HG02763 (cell line): Measurements from ENCODE around the gene SH3BP5L.
"Not testable (repeated sequence)": the region's sequence is repeated elsewhere in the genome, so short reads cannot be mapped to it uniquely, and the experiment has no call there.

Experiments used
- ATAC-seq: cut with Tn5 transposase; IDR thresholded peaks from one replicate; pipeline ENCODE4 v1.9.1; 2021; ENCODE audit warnings: mild to moderate bottlenecking, moderate library complexity; ENCODE audit not compliant: unreplicated experiment

Gene SH3BP5L

DNA sequence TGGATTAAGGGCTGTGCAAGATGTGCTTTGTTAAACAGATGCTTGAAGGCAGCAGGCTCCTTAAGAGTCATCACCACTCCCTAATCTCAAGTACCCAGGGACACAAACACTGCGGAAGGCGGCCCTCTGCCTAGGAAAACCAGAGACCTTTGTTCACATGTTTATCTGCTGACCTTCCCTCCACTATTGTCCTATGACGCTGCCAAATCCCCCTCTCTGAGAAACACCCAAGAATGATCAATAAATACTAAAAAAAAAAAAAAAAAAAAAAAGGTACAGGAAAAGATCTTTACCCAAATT lies 5.0 kb upstream of the SH3BP5L start:
- not testable (repeated sequence) for ATAC-seq

DNA sequence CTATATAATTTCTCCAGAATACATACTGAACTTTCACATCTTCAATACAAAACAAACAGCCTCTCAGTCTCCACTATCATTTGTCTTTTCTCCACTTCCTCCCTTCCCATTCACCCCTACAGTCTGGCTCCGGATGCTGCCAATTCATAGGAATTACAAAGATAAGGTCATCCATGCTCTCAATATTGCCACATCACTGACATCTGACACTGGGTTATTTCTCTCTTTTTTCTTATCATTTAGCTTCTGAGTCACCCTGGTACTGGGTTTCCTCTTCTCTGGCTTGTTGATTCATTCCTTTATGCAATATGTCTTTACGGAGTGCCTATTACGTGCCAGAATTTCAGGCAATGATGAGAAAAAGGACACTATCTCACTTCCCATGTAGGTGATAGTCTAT lies 3.1 kb upstream of the SH3BP5L start:
- no peak for ATAC-seq

DNA sequence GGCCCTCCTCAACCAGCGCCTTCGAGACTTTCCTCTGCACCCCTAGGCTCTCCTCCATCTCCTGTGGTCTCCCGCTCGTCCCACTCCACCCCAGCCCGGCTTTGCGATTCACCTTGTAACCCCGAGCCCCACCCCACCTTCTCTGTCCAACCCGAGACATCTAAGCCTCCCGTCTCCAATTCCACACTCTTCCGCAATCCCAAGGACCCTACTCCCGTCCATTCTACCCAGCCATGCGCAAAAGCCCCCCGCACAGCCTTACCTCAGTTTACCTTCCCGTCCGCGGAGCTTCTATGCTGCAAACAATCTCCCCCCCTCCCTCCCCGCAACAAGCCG lies 174 bp downstream of the SH3BP5L start:
- no peak for ATAC-seq

GRCh38 chr1:248825136-248825535 lies 579 bp downstream of the SH3BP5L start:
- ATAC-seq: no peak

GRCh38 chr1:248824701-248825100 lies 1.0 kb downstream of the SH3BP5L start:
- no peak for ATAC-seq

- no peak for ATAC-seq
Measured at GRCh38 chr1:248824301-248824700, 1.4 kb downstream of the SH3BP5L start.

GRCh38 chr1:248823517-248824001 lies 2.2 kb downstream of the SH3BP5L start:
- ATAC-seq: no peak

- ATAC-seq: no peak
Measured at GRCh38 chr1:248822148-248823032, 3.3 kb downstream of the SH3BP5L start.

DNA sequence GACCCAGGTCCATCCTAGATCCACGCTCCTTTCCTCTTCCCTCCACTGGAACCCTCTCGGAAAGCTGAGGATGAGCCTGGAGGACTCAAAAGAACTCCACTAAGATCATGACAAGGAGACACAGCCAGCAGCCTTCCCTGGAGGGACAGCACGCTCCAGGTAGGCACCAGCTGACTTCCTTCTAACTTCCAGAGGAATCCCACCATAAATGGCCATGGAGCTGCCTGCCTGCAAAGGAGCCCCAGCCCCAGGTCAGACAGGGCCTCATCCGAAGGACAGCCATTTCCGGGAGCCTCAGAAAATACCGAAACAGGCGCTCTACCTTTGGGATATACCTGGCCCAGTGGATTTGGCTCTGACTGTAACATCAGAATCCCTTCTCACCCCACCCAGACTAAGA lies 4.1 kb downstream of the SH3BP5L start:
- ATAC-seq: no peak

DNA sequence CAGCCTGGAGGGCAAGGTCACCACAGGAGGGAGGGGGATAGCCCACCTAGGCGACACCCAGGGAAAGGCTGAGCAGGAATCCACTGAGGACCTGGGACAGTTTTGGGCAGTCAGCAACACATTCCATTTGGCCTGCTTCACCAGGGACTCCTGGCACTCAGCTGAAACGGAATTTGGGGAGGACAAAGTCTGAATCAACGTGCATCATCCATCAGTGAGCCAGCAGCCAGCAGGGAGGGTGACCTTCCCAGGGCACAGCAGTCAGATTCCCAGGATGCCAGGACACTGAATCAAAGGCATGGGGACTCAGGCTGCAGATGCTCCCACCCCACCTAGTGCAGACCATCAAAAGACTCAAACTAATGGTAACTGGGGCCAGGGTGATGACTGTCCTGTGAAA lies 4.6 kb downstream of the SH3BP5L start:
- no peak for ATAC-seq

DNA sequence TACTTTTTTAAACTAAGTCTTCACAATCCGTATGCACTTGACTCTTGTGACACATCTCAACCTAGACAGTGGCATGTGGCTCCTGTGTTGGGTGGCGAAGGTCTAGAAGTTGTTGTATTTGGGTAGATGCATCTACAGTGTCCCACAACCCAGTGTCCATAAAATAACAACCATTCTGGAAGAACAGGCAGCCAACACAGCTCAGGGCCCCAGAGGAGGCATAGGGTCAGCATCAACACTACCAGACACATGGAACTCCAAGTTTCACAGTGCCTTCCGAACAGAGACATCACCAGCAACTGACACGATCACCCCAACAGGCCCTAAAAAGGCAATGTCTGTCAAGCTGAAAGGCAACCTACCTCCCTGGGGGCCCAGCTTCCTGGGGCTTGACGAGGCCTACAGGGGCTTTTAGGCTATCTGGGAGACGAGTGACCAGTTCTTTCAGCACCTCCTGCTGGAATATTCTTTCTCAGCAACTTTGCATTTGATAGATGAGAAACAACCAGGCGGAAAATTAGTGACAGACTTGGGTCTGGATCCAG lies 5.6 kb downstream of the SH3BP5L start:
- ATAC-seq: no peak

GRCh38 chr1:248818505-248819374 lies 7.0 kb downstream of the SH3BP5L start:
- no peak for ATAC-seq

DNA sequence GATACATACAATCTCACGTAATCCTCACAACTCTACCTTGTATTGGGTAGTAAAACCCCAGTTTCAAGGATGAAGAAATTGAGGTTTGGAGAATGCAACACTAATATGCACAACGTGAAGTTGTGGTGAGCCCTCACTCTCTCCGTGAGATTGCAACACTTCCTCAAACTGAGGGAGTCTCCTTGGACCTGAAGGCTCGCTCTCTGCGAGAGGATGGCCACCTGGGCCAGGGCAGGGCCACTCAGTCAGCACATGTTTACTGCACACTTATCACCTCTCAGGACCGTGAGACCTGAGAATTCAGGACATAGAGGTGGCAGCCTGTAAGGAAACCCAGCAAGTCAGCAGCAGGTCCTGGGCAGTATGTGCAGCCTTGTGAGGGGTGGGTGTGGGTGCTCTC lies 8.7 kb downstream of the SH3BP5L start:
- no peak for ATAC-seq

DNA sequence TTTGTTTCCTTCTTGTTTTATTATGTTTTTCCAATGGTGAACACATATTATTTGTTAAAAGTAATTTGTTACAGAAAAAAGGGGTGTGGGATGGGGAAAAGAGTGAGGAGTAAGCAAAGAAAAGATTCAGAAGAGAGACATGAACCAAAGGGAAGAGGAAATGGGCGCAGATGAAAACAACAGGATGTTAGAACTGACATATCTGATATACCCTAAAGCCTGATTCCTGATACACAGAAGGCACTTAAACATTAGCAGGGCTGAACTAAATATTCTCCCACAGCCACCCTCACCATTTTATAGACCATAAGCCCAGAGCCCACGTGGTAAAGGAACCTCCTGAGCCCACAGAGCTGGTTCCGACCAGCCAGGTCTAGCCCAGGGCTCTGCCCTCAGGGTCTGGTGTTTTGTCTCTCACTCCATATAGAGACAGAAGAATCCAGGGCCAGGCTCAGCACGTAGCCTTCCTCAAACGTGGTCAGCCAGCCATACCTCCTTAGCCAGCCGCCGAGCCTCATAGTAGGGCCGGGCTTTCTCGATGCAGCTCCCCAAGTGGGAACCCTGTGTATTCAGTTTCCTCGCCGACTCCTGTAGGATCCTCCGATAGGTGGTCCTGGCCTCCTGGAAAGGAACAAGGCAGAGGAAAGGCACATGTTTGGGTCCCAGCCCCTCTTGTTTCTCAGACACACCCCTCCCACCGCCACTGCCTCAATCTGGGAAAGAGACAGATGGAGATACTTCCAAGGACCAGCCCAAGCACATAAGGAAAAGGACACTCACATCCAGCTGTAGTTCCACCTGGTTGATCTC lies 9.5 kb downstream of the SH3BP5L start:
- ATAC-seq: no peak

DNA sequence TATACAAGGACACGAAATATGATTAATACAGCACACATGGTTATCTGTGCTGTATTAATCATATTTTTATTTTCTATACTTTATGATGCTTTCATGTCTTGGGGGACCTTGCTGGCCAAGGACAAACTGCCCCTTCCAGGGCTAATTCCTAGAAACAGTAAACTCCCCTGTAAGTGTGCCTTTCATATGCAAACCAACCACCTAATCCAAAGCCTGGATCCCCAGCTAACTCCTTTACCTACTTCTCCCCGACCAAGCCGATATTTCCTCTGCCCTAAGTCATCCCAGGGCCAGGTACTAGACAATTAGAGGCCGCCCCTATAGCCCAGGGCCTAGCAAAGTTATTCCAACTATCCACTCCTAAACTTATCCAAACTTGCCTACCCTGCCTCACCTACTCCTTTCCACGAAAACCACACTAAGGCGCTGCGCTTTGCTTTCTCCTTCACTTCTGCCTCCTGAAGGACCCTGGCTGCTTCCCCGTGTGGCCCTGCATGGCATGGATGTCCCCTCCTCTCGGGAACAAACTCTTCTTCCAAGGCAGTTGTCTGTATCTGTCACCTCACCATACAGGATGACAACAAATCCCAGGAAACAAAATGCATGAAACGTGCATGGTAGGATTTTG lies 10.2 kb downstream of the SH3BP5L start:
- no peak for ATAC-seq

DNA sequence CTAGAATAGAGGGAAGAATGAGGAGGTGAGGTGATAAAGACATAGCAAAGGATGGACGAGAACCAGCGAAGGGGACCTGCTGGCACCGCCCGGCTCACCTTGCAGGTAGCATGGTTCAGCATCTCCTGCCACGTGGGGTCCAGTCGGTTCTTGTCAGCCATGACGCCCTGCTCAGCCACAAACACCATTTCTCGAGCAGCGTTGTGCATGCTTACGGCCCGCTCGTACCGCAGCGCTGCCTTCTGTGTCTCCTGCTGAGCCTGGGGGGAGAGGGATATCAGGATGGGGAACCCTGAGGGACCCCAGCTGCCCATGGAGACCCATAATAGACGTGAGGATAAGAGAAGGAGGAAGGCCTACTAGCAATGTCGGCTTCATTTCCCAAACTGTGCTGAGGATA lies 11.4 kb downstream of the SH3BP5L start:
- no peak for ATAC-seq

- no peak for ATAC-seq
Measured at GRCh38 chr1:248813546-248813945, 12.2 kb downstream of the SH3BP5L start.

GRCh38 chr1:248812736-248813425 lies 12.8 kb downstream of the SH3BP5L start:
- ATAC-seq: no peak

DNA sequence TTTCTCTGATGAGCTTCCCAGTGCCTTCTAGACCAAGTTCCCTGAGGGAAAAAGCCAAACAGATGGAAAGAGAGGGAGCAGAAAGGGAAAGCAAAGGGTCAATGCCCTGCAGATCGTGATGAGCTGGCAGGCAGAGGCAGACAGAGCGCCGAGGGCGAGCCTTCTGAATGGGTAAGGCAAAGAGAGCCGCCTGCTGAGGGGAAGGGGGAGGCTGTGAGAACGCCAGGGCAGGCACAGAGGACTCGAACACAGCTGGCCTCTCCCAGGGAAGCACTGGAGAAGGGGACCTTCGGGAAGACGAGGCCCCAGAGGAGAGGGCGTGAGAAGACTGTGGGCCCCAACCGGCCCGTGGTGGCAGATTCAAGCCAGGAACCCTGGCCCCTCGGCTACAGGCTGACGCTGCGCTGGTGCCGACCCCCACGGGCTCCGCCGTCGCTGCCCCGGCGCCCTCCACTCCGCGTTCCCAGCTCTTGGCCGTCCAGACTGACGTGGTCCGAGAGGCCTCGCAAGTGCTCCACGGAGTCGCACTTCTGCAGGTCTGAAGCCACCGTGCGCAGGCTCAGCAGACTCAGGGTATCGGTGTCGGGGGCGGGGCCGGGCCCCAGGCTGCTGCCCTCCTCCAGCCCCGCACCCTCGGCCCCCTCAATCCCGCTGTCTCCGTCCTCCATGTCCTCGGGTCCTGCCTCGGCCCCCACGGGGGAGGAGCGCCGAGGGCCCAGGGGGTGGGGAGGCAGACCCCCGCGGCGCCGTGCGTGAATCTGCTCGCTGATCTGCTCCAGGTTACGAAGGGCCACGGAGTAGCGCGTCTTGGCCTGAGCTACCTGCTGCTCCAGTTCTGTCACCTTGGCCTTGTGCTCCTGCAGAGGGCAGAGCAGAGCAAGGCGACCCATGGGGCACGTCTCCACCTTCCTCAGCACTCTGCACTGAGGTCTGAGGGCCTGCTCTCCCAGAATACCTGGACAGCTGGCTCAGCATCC lies 13.9 kb downstream of the SH3BP5L start:
- no peak for ATAC-seq
